ENCODE measurements around the gene OSBPL6. TPM values are rescaled to one million over a fixed set of nuclear protein-coding genes. Genes with fewer than 3 reads are reported as not detected.

The OSBPL6 gene
- total and polyA plus RNA-seq, 2 of the 13 experiments (the other 11 are each of a cell fraction or from before 2014, with no cell fraction given): 0.03 to 0.11 TPM

DNA sequence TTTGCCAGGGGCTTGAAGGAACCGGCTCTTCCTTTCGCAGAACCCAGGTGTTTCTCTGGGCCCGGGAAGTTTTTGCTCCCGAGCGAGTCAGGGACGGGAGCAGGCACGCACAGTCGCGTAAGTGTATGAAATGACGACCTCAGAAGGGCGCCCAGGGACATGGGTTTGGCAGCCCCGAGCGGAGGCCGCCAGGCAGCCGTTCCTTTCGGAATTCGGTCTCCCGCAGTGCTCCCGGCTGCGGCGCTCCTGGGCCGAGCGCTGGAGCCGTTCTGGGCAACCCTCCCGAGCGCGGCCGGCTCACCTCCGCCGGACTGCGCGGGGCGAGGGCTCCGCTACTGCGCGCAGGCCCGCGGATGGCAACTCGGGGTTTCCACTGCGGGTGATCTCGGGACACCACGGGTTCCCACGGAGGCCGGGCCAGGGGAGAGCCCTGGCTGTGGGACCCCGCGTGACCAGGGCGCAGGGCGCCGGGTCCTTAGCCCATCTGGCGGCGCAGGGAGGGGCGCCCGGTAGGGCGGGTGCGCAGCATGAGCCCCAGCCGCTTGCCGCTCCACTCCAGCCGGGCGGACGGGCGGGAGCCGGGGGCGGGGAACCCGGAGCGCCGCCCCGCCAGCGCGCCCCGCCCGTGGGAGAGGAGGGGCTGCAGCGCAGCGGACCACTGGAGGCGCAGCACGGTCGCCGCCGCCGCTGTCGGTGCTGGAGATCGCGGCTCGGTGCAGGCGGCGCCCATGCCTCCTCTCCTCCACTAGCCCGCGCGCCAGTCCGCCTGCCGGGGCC, at the start of gene OSBPL6 (continued):
- TF ChIP-seq, protein P1, sequence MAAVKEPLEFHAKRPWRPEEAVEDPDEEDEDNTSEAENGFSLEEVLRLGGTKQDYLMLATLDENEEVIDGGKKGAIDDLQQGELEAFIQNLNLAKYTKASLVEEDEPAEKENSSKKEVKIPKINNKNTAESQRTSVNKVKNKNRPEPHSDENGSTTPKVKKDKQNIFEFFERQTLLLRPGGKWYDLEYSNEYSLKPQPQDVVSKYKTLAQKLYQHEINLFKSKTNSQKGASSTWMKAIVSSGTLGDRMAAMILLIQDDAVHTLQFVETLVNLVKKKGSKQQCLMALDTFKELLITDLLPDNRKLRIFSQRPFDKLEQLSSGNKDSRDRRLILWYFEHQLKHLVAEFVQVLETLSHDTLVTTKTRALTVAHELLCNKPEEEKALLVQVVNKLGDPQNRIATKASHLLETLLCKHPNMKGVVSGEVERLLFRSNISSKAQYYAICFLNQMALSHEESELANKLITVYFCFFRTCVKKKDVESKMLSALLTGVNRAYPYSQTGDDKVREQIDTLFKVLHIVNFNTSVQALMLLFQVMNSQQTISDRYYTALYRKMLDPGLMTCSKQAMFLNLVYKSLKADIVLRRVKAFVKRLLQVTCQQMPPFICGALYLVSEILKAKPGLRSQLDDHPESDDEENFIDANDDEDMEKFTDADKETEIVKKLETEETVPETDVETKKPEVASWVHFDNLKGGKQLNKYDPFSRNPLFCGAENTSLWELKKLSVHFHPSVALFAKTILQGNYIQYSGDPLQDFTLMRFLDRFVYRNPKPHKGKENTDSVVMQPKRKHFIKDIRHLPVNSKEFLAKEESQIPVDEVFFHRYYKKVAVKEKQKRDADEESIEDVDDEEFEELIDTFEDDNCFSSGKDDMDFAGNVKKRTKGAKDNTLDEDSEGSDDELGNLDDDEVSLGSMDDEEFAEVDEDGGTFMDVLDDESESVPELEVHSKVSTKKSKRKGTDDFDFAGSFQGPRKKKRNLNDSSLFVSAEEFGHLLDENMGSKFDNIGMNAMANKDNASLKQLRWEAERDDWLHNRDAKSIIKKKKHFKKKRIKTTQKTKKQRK (IDR thresholded peaks at IDR 0.05; ENCODE audit: low read length): no peak
- TF ChIP-seq ZNF556 (CRISPR knock-in tag; IDR thresholded peaks at IDR 0.05; ENCODE audit: borderline replicate concordance) (0 out of 2 replicates have a peak, but pooled peaks have one; percentile 22), ZNF335 (CRISPR knock-in tag; IDR thresholded peaks at IDR 0.05) (no peak), RXRB (CRISPR knock-in tag; IDR thresholded peaks at IDR 0.05; ENCODE audit: borderline replicate concordance) (no peak), IKZF4 (CRISPR knock-in tag; IDR thresholded peaks at IDR 0.05; ENCODE audit: borderline replicate concordance, low read depth, not compliant biosample characterization) (no peak), ZNF460 (CRISPR knock-in tag; IDR thresholded peaks at IDR 0.05; ENCODE audit: borderline replicate concordance) (peak; percentile 38; the same call in 1 of the 2 replicates), ZNF263 (CRISPR knock-in tag; IDR thresholded peaks at IDR 0.05) (peak; percentile 65; the same call in 1 of the 2 replicates), FOXA1 (IDR thresholded peaks at IDR 0.05) (no peak), FOXA1 (CRISPR knock-in tag; IDR thresholded peaks at IDR 0.05) (no peak), SOX13 (IDR thresholded peaks at IDR 0.05) (no peak), SOX13 (CRISPR knock-in tag; conservative IDR thresholded peaks at IDR 0.05 in 1 of 2, IDR thresholded peaks at IDR 0.05 in 1 of 2) (peak in 1 of 2 experiments; percentile 16; a peak in 1 of 4 replicates)
- TF ChIP-seq, protein P2, sequence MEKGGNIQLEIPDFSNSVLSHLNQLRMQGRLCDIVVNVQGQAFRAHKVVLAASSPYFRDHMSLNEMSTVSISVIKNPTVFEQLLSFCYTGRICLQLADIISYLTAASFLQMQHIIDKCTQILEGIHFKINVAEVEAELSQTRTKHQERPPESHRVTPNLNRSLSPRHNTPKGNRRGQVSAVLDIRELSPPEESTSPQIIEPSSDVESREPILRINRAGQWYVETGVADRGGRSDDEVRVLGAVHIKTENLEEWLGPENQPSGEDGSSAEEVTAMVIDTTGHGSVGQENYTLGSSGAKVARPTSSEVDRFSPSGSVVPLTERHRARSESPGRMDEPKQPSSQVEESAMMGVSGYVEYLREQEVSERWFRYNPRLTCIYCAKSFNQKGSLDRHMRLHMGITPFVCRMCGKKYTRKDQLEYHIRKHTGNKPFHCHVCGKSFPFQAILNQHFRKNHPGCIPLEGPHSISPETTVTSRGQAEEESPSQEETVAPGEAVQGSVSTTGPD (CRISPR knock-in tag; IDR thresholded peaks at IDR 0.05): no peak
